Choroid plexus epithelial cell (primary cell): Measurements from ENCODE around the gene PRR5L.
A peak's percentile ranks its signal among the peaks of the same experiment; 100 is the strongest.

Experiments used
- DNase-seq: peaks from one replicate; pipeline ENCODE4 v3.0.0-alpha.2; 2010; ENCODE audit warnings: low read depth
- H3K4me3 ChIP-seq: 2 replicates; pipeline ENCODE4 v1.5.1; 2011; ENCODE audit warnings: low read depth, mild to moderate bottlenecking, control low read depth, low read length, moderate library complexity
- CTCF ChIP-seq: conservative IDR thresholded peaks from 2 replicates; pipeline ENCODE4 v1.5.1; 2011; ENCODE audit warnings: low read depth, mild to moderate bottlenecking, control low read depth, inconsistent platforms, low read length, moderate library complexity

PRR5L gene

DNA sequence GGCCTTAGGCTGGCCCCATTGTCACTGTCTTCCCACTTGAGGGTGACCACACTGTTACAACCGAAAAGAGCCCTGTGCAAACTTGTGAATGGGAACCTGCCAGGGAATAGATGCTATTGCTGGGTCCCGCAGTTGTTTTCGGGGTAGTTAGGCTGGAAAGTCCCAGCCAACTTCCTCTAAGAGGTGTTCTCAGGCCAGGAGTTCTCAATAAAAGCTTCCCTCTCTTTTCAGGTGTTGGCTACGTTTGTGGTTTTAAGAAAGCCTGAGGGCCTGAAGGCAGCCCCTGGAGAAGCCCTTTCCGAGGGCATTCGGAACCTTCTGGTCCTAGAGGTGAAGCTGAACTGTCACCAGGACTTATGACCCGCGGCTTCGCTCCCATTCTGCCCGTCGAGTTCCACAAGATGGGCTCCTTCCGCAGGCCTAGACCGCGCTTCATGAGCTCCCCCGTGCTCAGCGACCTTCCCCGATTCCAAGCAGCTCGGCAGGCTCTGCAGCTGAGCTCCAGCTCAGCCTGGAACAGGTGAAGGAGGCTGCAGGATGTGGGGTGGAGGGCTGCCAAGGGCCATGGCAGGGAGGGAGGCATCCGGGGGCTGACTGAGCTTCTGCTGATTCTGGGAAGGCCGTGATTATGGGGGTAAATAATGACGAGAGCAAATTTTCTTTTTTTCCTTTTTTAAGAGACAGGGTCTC is 104.8 kb downstream of the PRR5L start:
- no peak for TF ChIP-seq CTCF
- DNase-seq = no peak
- H3K4me3 ChIP-seq = no peak overlapping the region

DNA sequence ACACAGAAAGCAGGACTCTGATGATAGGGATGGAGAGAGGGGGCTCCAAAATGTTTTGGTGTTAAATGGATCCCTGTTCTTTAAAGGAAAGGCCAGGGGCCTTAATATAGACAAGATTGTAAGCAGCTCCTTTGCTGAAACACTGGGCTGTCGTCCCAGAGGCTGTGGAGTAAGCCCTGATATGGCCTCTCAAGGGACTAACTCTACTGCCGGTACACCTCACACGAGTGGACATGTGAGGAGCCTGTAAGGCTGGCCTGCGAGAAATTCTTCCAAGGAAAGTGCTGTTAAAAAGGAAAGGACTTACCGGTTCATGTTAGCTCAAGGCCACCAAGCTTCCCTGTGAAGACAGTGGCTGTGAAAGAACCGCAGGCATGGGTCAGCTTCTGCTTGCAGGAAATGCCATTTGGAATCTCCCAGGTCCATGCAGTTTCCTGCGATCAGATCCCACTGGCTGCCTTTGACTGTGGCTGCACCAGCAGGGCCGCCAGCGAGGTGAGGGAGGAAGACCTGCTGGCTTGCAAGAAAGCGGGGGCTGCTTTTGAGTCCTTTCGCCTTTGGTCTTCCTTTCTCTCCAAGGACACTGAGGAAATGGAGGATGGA is 106.6 kb downstream of the PRR5L start:
- H3K4me3 ChIP-seq = no peak overlapping the region
- peak; percentile 38 for DNase-seq
- TF ChIP-seq CTCF = no peak

- H3K4me3 ChIP-seq = no peak overlapping the region
- TF ChIP-seq CTCF = no peak
- no peak for DNase-seq
Measured at GRCh38 chr11:36403661-36404060, 107.6 kb downstream of the PRR5L start.

GRCh38 chr11:36404831-36405230 is 108.7 kb downstream of the PRR5L start:
- H3K4me3 ChIP-seq = no peak overlapping the region
- TF ChIP-seq CTCF = no peak
- peak; percentile 35 for DNase-seq

GRCh38 chr11:36405585-36406367 is 109.7 kb downstream of the PRR5L start:
- no peak overlapping the region for H3K4me3 ChIP-seq

DNA sequence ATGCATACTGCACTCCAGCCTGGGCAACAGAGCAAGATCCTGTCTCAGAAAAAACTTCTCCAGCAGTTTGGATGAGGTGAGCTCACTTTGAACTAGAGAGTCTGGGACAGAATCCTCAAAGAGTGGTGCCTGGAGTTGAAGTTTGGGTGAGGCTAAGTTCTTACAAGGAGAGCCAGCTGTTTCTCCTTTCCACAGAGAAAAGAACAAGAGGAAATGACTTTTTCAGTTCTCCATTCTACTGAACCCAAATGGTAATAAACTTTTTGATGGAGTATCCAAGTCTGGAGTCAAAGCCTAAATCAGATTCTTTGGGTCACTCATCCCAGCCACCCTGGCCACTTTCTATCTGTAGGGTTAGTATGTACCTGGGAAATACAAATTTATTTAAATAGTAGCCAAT is 111.3 kb downstream of the PRR5L start:
- H3K4me3 ChIP-seq = no peak overlapping the region
- DNase-seq = no peak
- no peak for TF ChIP-seq CTCF

More at GRCh38 chr11:36405585-36406367, 109.7 kb downstream of the PRR5L start:
- DNase-seq = no peak
- TF ChIP-seq CTCF = no peak
